NCI-H510A (cell line): Measurements from ENCODE around the gene TMEM119.
A peak's percentile ranks its signal among the peaks of the same experiment; 100 is the strongest.
"Not testable (repeated sequence)": the region's sequence is repeated elsewhere in the genome, so short reads cannot be mapped to it uniquely, and the experiment has no call there.

Experiments
- DNase-seq: peaks from one replicate; lab custom pipeline; 2025; lab: John Stamatoyannopoulos, UW

Gene TMEM119

GRCh38 chr12:108565146-108565545 lies 32.7 kb downstream of the TMEM119 start:
- DNase-seq = no peak

GRCh38 chr12:108564724-108565123 lies 33.2 kb downstream of the TMEM119 start:
- no peak for DNase-seq

DNA sequence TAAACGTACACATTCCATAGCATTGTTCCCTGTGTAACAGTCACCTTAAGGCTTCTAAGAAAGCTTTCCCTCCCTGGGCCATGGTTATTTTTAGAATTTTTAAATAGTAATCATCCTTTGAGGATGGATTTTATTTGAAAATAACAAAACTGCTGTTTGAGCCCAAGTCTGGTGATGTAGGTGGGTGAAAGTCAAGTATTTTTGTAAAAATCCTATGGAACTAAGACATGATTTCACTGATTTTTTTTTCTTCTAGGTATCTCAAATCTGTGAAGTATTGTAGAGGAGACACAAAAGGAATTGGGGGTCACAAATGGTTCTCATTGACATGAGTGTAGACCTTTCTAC lies 34.1 kb downstream of the TMEM119 start:
- no peak for DNase-seq

DNA sequence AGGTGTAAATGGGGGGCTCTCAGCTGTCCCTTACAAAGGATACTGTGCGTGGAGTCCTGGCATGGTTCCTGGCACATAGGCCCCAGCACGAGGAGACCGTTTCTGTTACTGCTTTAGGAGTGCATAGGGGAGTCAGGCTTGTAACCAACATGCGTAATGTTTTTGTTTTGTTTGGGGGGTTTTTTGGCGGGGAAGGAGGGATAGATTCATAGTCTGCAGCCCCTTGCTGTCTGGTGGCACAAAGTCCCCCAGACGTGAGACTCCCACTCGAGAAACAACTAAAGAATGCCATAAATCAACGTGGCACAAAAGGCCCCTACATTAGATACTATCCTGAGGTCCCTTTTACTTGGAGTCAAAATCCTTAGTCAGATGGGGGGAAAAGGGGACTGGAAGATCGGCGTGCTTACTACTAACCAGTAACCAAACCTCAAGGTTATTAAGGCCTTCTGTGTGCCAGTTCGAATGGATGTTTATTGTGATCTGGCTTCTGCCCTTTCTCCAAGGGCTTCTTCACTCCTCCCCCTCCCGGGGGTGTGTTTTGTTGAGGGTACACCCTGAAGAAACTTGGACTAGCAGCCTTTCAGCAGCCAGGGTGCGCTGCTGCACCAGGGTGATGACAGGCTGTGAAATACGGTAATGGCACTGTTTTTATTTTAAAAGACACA lies 34.6 kb downstream of the TMEM119 start:
- peak; percentile 73 for DNase-seq

GRCh38 chr12:108562348-108563135 lies 35.3 kb downstream of the TMEM119 start, which contains the start of gene ISCU:
Gene ISCU (plus strand): TSS chr12:108562596. CDS start chr12:108562623, 27 bp downstream.
- DNase-seq = peak; percentile 87

DNA sequence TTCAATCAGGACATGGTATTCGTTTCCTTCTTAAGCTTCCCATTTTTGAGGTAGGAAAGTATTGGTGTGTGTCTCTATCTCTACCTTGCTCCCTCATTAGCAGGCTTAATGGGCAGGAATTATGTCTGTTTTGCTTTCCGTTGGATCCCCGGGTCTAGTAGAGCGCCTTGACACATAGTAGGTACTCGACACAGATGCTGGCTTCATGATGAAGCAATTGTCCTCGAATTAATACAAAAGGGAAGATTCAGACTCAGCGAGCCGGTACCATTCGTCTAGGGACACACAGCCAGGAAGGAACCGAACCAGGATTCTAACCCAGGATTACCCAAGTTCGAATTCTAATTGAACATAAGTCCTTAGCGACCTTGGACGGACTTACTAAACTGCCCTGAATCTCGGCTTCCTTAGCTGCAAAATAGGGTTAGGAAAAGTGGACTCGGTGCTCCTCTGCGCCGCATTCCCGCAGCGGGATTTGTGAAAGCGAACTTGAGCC lies 36.0 kb downstream of the TMEM119 start:
- no peak for DNase-seq

GRCh38 chr12:108560752-108561719 lies 36.8 kb downstream of the TMEM119 start, which contains the start of gene SART3:
Gene SART3 (minus strand): TSS chr12:108561173. CDS start chr12:108561154, 19 bp downstream.
- peak; percentile 72 for DNase-seq

GRCh38 chr12:108560321-108560721 lies 37.6 kb downstream of the TMEM119 start:
- no peak for DNase-seq

DNA sequence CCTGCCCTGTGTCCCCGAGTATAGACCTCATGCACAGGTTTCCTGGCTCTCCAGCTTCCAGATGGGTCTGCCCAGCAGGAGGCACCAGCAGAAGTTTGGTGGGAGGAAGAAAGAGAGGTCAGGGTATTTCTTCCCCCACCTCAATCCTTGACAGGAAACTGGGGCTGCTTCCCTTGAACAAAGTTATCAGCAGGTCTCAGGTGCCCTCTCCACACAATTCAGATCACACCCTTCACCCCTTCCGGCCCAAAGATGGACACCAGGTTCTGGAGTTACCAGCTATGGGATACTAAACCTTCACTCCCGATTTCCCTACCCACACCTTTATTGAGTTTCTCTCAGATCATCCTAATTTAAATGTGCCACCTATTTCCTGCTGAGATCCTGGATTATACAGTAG lies 38.1 kb downstream of the TMEM119 start:
- no peak for DNase-seq

DNA sequence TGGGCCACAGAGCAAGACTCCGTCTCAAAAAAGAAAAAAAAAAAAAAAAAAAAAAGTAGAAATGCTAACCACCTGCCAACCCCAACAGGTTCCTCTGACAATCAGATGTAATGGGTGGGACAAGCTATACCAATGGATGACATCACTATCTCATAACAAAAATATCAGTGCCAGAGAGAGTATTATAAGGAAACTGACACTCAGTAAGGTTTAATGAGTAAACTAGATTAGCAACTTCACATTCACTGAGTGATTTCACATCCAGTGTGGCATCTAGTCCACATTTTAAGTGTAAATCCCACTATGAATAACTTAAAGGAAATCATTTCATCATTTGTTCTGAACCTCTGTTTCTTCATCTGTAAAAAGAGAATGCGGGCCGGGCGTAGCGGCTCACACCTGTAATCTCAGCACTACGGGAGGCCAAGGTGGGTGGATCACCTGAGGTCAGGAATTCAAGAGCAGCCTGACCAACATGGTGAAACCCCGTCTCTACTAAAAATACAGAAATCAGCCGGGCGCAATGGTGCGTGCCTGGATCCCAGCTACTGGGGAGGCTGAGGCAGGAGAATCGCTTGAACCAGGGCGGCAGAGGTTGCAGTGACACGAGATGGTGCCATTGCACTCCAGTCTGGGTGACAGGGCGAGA lies 38.8 kb downstream of the TMEM119 start:
- DNase-seq = no peak

GRCh38 chr12:108555383-108555782 lies 42.5 kb downstream of the TMEM119 start:
- DNase-seq = not testable (repeated sequence)

- DNase-seq = no peak
Observed at GRCh38 chr12:108553799-108554198, 44.1 kb downstream of the TMEM119 start.

DNA sequence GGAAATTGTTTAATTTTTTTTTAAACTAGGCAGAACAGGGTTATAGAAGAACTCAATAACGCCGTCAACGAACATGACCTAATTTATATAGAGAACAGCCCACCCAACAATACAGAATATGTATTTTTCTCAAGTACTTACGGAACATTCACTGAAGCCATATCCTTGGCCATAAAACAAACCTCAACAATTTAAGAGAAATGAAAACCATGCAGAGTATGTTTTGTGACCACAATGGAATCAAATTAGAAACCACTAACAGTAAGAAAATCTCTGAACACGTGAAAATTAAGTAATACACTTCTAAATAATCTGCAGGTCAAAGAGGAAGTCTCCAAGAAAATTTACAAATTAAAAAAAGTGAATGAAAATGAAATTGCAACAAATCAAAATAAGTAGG lies 46.3 kb downstream of the TMEM119 start:
- DNase-seq = no peak

DNA sequence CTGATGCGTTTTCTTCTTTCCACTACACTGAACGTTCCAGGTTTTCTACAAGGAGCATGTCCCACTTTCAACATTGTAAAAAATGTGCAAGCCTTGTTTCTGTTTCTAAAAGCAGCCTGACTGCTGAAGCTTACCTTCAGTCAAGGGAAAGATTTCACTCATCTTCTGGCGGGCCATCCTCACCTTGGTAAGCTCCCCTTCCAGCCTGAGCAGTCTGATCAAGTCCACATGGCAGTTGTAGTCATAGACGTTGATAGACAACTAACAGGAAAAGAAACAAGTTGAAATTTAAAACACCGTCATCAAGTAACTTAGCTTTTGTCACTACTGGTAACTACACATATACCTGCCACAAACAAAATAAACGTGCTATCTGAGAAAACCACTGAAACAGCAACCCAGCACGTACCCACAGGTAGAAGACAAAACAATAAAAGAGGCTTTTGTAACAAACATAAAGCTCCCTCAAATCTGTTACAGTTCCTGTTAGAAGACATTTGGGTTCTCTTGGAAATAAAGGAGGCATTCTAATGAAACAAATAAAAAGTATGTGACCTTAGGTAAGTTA lies 48.8 kb downstream of the TMEM119 start:
- DNase-seq = no peak

- DNase-seq = no peak
Observed at GRCh38 chr12:108547686-108548085, 50.2 kb downstream of the TMEM119 start.

GRCh38 chr12:108543652-108544051 lies 54.2 kb downstream of the TMEM119 start:
- DNase-seq = no peak

DNA sequence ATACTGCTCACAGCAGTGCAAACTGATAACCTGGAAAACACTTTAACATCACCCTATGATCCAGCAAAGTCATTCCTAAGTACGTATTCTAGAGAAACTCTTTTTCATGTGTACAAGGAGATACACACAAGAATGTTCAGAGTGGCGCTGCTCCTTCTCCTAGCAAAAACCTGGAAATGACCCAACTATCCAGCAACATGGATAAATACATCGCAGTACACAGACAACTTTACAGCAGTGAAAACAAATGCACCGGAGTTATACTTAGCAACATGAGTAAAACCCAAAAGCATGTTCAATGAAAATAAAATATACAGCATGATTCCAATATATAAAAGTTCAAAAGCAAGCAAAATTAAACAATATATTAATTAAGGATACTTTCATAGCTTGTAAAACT lies 55.6 kb downstream of the TMEM119 start:
- no peak for DNase-seq
